Fibroblast of skin of back (primary cell): Measurements from ENCODE around the gene FMN1.
"Not testable (repeated sequence)": the region's sequence is repeated elsewhere in the genome, so short reads cannot be mapped to it uniquely, and the experiment has no call there.

Experiments used
- DNase-seq: peaks from one replicate; pipeline ENCODE4 v3.0.0-alpha.2; 2013

FMN1 gene

GRCh38 chr15:32849769-32850668 lies 344.5 kb downstream of the FMN1 start:
- DNase-seq = peak; percentile 96

- DNase-seq = not testable (repeated sequence)
These were observed 347.8 kb downstream of the FMN1 start for GRCh38 chr15:32846671-32847070.

- DNase-seq = peak; percentile 65
These were observed 350.3 kb downstream of the FMN1 start for GRCh38 chr15:32844118-32844711.

- DNase-seq = peak; percentile 71
These were observed 351.2 kb downstream of the FMN1 start for GRCh38 chr15:32843219-32843815.

GRCh38 chr15:32842081-32842480 lies 352.4 kb downstream of the FMN1 start:
- no peak for DNase-seq

- DNase-seq = peak; percentile 85
These were observed 353.8 kb downstream of the FMN1 start for GRCh38 chr15:32840507-32841245.

GRCh38 chr15:32838820-32839219 lies 355.7 kb downstream of the FMN1 start:
- peak; percentile 97 for DNase-seq

- DNase-seq = no peak
These were observed 356.2 kb downstream of the FMN1 start for GRCh38 chr15:32838338-32838737.

GRCh38 chr15:32837935-32838334 lies 356.6 kb downstream of the FMN1 start:
- DNase-seq = no peak

- DNase-seq = no peak
These were observed 360.4 kb downstream of the FMN1 start for GRCh38 chr15:32834156-32834555.

- DNase-seq = no peak
These were observed 361.1 kb downstream of the FMN1 start for GRCh38 chr15:32833379-32833821.

- DNase-seq = peak; percentile 76
These were observed 363.0 kb downstream of the FMN1 start for GRCh38 chr15:32831485-32831884.

GRCh38 chr15:32830241-32830640 lies 364.3 kb downstream of the FMN1 start:
- peak; percentile 62 for DNase-seq

- peak; percentile 85 for DNase-seq
These were observed 365.1 kb downstream of the FMN1 start for GRCh38 chr15:32829436-32829835.

- peak; percentile 99 for DNase-seq
These were observed 365.9 kb downstream of the FMN1 start for GRCh38 chr15:32828507-32829186.

GRCh38 chr15:32826685-32827084 lies 367.8 kb downstream of the FMN1 start:
- DNase-seq = no peak

- DNase-seq = peak; percentile 61
These were observed 369.3 kb downstream of the FMN1 start for GRCh38 chr15:32825219-32825618.

- peak; percentile 99 for DNase-seq
These were observed 369.7 kb downstream of the FMN1 start for GRCh38 chr15:32824777-32825176.

- DNase-seq = no peak
These were observed 370.8 kb downstream of the FMN1 start for GRCh38 chr15:32823750-32824149.

- DNase-seq = no peak
These were observed 371.8 kb downstream of the FMN1 start for GRCh38 chr15:32822739-32823138.

GRCh38 chr15:32819448-32819847 lies 375.1 kb downstream of the FMN1 start:
- DNase-seq = peak; percentile 82
